Astrocyte (in vitro differentiated cells and primary cell): ENCODE results near the gene PHF12. TPM values are rescaled to one million over a fixed set of nuclear protein-coding genes. Genes with fewer than 3 reads are reported as not detected.

Experiments used
- DNase-seq: peaks from one replicate; pipeline ENCODE4 v3.0.0-alpha.2; 2010; ENCODE audit warnings: low read depth
- FAIRE-seq: peaks from 2 replicates; lab custom pipeline; 2011; peaks lifted over from hg19 to GRCh38; lab: Jason Lieb, UNC
- H2AFZ ChIP-seq: 2 replicates; pipeline ENCODE4 v1.6.0; 2012; ENCODE audit warnings: low read depth, low read length, inconsistent platforms
- H3K27ac ChIP-seq: 2 replicates; pipeline ENCODE4 v1.5.1; 2011; ENCODE audit warnings: low read depth, low read length, inconsistent platforms
- H3K27me3 ChIP-seq: 2 replicates; pipeline ENCODE4 v1.6.0; 2011; ENCODE audit warnings: low read length, inconsistent platforms; ENCODE audit not compliant: insufficient read depth
- H3K36me3 ChIP-seq: 2 replicates; pipeline ENCODE4 v1.5.1; 2011; ENCODE audit warnings: low read length, inconsistent platforms; ENCODE audit not compliant: insufficient read depth
- H3K4me1 ChIP-seq: 2 replicates; pipeline ENCODE4 v1.5.1; 2011; ENCODE audit warnings: low read length, inconsistent platforms; ENCODE audit not compliant: insufficient read depth
- H3K4me2 ChIP-seq: 2 replicates; pipeline ENCODE4 v1.6.0; 2012; ENCODE audit warnings: low read length, inconsistent platforms
- H3K4me3 ChIP-seq: 2 replicates; pipeline ENCODE4 v1.5.1; 2011; ENCODE audit warnings: low read depth, mild to moderate bottlenecking, low read length, inconsistent platforms; ENCODE audit not compliant: insufficient read depth
- H3K79me2 ChIP-seq: 2 replicates; pipeline ENCODE4 v1.6.0; 2012; ENCODE audit warnings: mild to moderate bottlenecking, low read length, inconsistent platforms; ENCODE audit not compliant: insufficient read depth
- H3K9ac ChIP-seq: 2 replicates; pipeline ENCODE4 v1.6.0; 2012; ENCODE audit warnings: mild to moderate bottlenecking, low read length, inconsistent platforms
- H3K9me3 ChIP-seq: 2 replicates; pipeline ENCODE4 v1.5.1; 2012; ENCODE audit warnings: low read depth, mild to moderate bottlenecking, low read length, inconsistent platforms; ENCODE audit not compliant: insufficient read depth
- H4K20me1 ChIP-seq: 2 replicates; pipeline ENCODE4 v1.6.0; 2012; ENCODE audit warnings: low read length, inconsistent platforms; ENCODE audit not compliant: insufficient read depth
- H3K27ac Mint-ChIP-seq: one replicate; pipeline ENCODE4 v1.8.0; 2021; ENCODE audit warnings: mild to moderate bottlenecking, mixed read lengths; ENCODE audit not compliant: unreplicated experiment
- H3K27me3 Mint-ChIP-seq: one replicate; pipeline ENCODE4 v1.8.0; 2021; ENCODE audit warnings: low read depth, mixed read lengths; ENCODE audit not compliant: unreplicated experiment
- H3K36me3 Mint-ChIP-seq: one replicate; pipeline ENCODE4 v1.8.0; 2021; ENCODE audit warnings: low read depth, mixed read lengths; ENCODE audit not compliant: unreplicated experiment
- H3K4me1 Mint-ChIP-seq: one replicate; pipeline ENCODE4 v1.8.0; 2021; ENCODE audit warnings: low read depth, mixed read lengths; ENCODE audit not compliant: unreplicated experiment
- H3K4me3 Mint-ChIP-seq: one replicate; pipeline ENCODE4 v1.8.0; 2021; ENCODE audit warnings: mild to moderate bottlenecking, moderate library complexity, mixed read lengths; ENCODE audit not compliant: unreplicated experiment
- H3K9me3 Mint-ChIP-seq: one replicate; pipeline ENCODE4 v1.8.0; 2021; ENCODE audit warnings: mild to moderate bottlenecking, mixed read lengths; ENCODE audit not compliant: unreplicated experiment
- EZH2 ChIP-seq: IDR thresholded peaks from 2 replicates; pipeline ENCODE4 v1.6.1; 2012; ENCODE audit warnings: mild to moderate bottlenecking, low read length, inconsistent platforms; ENCODE audit not compliant: insufficient read depth
- total RNA-seq: library from RNA; stranded (reverse); gene quantifications from 2 replicates; pipeline ENCODE4 v1.2.1, GENCODE V29; 2021
- TF ChIP-seq, protein P1 (sequence below): IDR thresholded peaks from 2 replicates; pipeline ENCODE4 v1.5.1; 2011; ENCODE audit warnings: low read depth, mild to moderate bottlenecking, inconsistent platforms, low read length, moderate library complexity; ENCODE audit not compliant: insufficient read depth

The PHF12 gene
- total RNA-seq, 1 donor from 2014 or later, result 41.6 TPM

DNA sequence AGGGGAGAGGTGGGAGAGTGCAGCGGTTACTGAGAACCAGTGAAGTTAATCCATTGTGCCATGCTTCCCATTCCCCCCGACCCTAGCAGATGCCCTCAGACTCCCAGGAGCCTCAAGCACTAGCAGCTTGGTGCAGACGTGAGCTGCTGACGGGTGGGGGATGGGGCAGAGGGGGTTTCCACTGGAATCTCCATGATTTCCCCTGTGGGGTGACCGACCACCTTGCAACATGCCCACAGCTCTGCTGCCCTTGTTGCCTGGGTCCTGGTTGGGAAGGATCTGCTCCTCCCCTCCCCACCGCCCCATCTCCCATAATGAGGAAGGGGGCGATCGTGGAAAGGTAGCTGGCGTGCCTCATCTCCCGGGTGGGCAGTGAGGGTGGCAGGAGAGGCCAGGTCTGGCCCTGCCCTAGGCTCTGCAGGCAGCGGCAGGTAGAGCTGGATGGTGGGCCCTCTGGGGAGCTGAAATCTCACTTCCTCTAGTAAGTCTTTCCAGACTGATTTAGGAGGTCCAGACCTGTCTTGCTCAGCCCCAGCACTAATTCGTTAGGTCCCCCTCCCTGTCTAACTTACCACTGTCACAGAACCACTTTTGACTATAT lies 63.3 kb downstream of the PHF12 start:
- Histone ChIP-seq H3K36me3 (no peaks in the 10 kb centered on the region), H3K27me3 (no peaks in the 10 kb centered on the region), H3K27ac (no peak overlapping the region), H3K4me3 (no peak overlapping the region), H3K9ac (no peak overlapping the region), H3K4me1 (no peaks in the 10 kb centered on the region), H2AFZ (no peak overlapping the region), H3K79me2 (peaks cover 2% of the 10 kb centered on the region), H3K9me3 (no peaks in the 10 kb centered on the region), H4K20me1 (peaks cover 18% of the 10 kb centered on the region), H3K4me2 (no peak overlapping the region)
- TF ChIP-seq, protein P1, sequence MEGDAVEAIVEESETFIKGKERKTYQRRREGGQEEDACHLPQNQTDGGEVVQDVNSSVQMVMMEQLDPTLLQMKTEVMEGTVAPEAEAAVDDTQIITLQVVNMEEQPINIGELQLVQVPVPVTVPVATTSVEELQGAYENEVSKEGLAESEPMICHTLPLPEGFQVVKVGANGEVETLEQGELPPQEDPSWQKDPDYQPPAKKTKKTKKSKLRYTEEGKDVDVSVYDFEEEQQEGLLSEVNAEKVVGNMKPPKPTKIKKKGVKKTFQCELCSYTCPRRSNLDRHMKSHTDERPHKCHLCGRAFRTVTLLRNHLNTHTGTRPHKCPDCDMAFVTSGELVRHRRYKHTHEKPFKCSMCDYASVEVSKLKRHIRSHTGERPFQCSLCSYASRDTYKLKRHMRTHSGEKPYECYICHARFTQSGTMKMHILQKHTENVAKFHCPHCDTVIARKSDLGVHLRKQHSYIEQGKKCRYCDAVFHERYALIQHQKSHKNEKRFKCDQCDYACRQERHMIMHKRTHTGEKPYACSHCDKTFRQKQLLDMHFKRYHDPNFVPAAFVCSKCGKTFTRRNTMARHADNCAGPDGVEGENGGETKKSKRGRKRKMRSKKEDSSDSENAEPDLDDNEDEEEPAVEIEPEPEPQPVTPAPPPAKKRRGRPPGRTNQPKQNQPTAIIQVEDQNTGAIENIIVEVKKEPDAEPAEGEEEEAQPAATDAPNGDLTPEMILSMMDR, result no peak
- TF ChIP-seq EZH2, result no peak
- FAIRE-seq (no peak), DNase-seq (no peak)
- Mint-ChIP-seq H3K27ac (no peak overlapping the region), H3K36me3 (peaks cover 5% of the 10 kb centered on the region), H3K9me3 (no peaks in the 10 kb centered on the region), H3K4me1 (no peaks in the 10 kb centered on the region), H3K27me3 (no peaks in the 10 kb centered on the region), H3K4me3 (no peak overlapping the region)

GRCh38 chr17:28885951-28886350 lies 65.4 kb downstream of the PHF12 start:
- Histone ChIP-seq H3K27me3 (no peaks in the 10 kb centered on the region), H3K27ac (no peak overlapping the region), H3K4me1 (no peaks in the 10 kb centered on the region), H3K36me3 (no peaks in the 10 kb centered on the region), H4K20me1 (peaks cover 10% of the 10 kb centered on the region), H3K4me3 (no peak overlapping the region), H3K9ac (no peak overlapping the region), H3K4me2 (no peak overlapping the region), H3K79me2 (peaks cover 2% of the 10 kb centered on the region), H3K9me3 (no peaks in the 10 kb centered on the region), H2AFZ (no peak overlapping the region)
- FAIRE-seq (no peak), DNase-seq (no peak)
- Mint-ChIP-seq H3K4me3 (no peak overlapping the region), H3K27ac (no peak overlapping the region), H3K27me3 (no peaks in the 10 kb centered on the region), H3K36me3 (peaks cover 13% of the 10 kb centered on the region), H3K4me1 (no peaks in the 10 kb centered on the region), H3K9me3 (no peaks in the 10 kb centered on the region)
- TF ChIP-seq, protein P1, result no peak
- no peak for TF ChIP-seq EZH2

- H3K36me3 Mint-ChIP-seq, result peaks cover 17% of the 10 kb centered on the region
- H3K4me2 ChIP-seq, result no peak overlapping the region
- H3K27me3 ChIP-seq, result no peaks in the 10 kb centered on the region
- no peaks in the 10 kb centered on the region for H3K9me3 ChIP-seq
- no peak overlapping the region for H3K27ac ChIP-seq
- H4K20me1 ChIP-seq, result peaks cover 8% of the 10 kb centered on the region
- H3K27ac Mint-ChIP-seq, result no peak overlapping the region
- no peak for FAIRE-seq
- no peak overlapping the region for H3K4me3 ChIP-seq
- H3K4me3 Mint-ChIP-seq, result no peak overlapping the region
- TF ChIP-seq EZH2, result no peak
- TF ChIP-seq, protein P1, result no peak
- H3K9me3 Mint-ChIP-seq, result no peaks in the 10 kb centered on the region
- peaks cover 2% of the 10 kb centered on the region for H3K79me2 ChIP-seq
- H3K27me3 Mint-ChIP-seq, result no peaks in the 10 kb centered on the region
- no peak overlapping the region for H2AFZ ChIP-seq
- H3K4me1 ChIP-seq, result no peaks in the 10 kb centered on the region
- H3K36me3 ChIP-seq, result no peaks in the 10 kb centered on the region
- H3K4me1 Mint-ChIP-seq, result no peaks in the 10 kb centered on the region
- H3K9ac ChIP-seq, result no peak overlapping the region
- DNase-seq, result no peak
These were observed 66.0 kb downstream of the PHF12 start for GRCh38 chr17:28885363-28885762.
